ENCODE results near the gene STK16. TPM values are rescaled to one million over a fixed set of nuclear protein-coding genes. Genes with fewer than 3 reads are reported as not detected.
A peak's percentile ranks its signal among the peaks of the same experiment; 100 is the strongest.

STK16 gene
- total and polyA plus RNA-seq, 2 of the 13 experiments (the other 11 are each of a cell fraction or from before 2014, with no cell fraction given): 28.0 to 50.9 TPM

DNA sequence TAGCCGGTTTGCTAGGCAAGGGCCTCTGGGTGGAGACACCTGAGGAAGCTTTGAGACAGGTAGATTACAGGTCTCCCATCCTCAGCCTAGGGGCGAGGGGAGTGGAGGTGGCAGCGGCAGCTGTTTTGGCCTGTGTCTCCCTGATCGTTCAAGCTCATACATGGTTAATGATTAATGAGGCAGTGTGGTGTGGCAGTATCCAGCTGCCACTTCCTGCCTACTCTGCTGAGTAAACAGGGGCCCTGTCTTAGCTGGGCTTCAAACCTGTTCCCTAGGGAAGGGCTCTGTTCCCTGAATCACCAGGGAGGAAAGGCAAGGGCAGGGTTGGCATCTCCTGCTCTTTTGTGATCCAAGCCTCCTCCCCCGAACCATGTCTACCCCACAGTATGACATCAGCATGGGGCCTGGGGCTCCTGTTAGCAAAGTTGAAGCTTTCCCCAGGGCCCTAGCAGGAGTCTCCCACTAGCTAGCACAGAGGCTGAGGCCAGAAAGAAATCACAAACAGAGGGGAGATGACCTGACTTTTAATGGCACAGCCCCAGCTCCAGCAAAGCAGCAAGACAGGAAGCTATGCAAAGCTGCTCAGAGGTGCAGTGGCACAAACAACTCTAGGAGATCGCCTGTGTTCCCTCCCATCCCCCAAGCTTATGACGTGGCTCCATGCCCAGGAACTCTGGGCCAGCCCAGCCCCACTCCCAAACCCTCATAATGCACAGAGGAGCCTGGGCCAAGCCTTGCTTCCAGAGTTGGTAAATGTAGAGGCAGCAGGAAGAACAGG, 4.1 kb downstream of the STK16 start (continued):
- TF ChIP-seq ZNF20 (CRISPR knock-in tag; IDR thresholded peaks at IDR 0.05) (no peak), KLF16 (CRISPR knock-in tag; IDR thresholded peaks at IDR 0.05) (peak in 1 of 2 experiments; percentile 55; a peak in 1 of 4 replicates), KLF13 (CRISPR knock-in tag; IDR thresholded peaks at IDR 0.05) (no peak), SAP130 (CRISPR knock-in tag; IDR thresholded peaks at IDR 0.05; ENCODE audit: low read depth) (peak; percentile 96), TBX3 (IDR thresholded peaks at IDR 0.05; ENCODE audit: borderline replicate concordance) (no peak), DPF2 (CRISPR knock-in tag; IDR thresholded peaks at IDR 0.05; ENCODE audit: borderline replicate concordance, low read depth) (peak; percentile 68; the same call in 1 of the 2 replicates), ZNF543 (CRISPR knock-in tag; IDR thresholded peaks at IDR 0.05) (no peak; the same call in 1 of the 2 replicates), ZNF530 (CRISPR knock-in tag; IDR thresholded peaks at IDR 0.05; ENCODE audit: low read depth) (no peak), NBN (conservative IDR thresholded peaks at IDR 0.05) (no peak), ZNF562 (CRISPR knock-in tag; IDR thresholded peaks at IDR 0.05; ENCODE audit: borderline replicate concordance) (no peak), ZNF317 (CRISPR knock-in tag; IDR thresholded peaks at IDR 0.05) (no peak), FOXJ3 (CRISPR knock-in tag; IDR thresholded peaks at IDR 0.05; ENCODE audit: borderline replicate concordance) (peak; percentile 87), MYNN (CRISPR knock-in tag; IDR thresholded peaks at IDR 0.05; ENCODE audit: low read depth) (0 out of 2 replicates have a peak, but pooled peaks have one; percentile 45), FOXP1 (IDR thresholded peaks at IDR 0.05) (no peak), FOXP1 (CRISPR knock-in tag; IDR thresholded peaks at IDR 0.05) (peak; percentile 82), ZNF12 (CRISPR knock-in tag; IDR thresholded peaks at IDR 0.05) (peak; percentile 17; the same call in 1 of the 2 replicates), ZNF557 (CRISPR knock-in tag; IDR thresholded peaks at IDR 0.05) (no peak), ADNP (CRISPR knock-in tag; IDR thresholded peaks at IDR 0.05) (no peak), ATF7 (IDR thresholded peaks at IDR 0.05) (no peak), ATF7 (CRISPR knock-in tag; IDR thresholded peaks at IDR 0.05) (peak; percentile 73; the same call in 1 of the 2 replicates), GZF1 (CRISPR knock-in tag; IDR thresholded peaks at IDR 0.05) (peak; percentile 78; the same call in 1 of the 2 replicates), ZBTB20 (CRISPR knock-in tag; IDR thresholded peaks at IDR 0.05; ENCODE audit: borderline replicate concordance, low read depth) (peak; percentile 93), SP2 (CRISPR knock-in tag; IDR thresholded peaks at IDR 0.05) (no peak), KLF15 (CRISPR knock-in tag; IDR thresholded peaks at IDR 0.05; ENCODE audit: borderline replicate concordance) (no peak), ZSCAN25 (CRISPR knock-in tag; IDR thresholded peaks at IDR 0.05) (peak; percentile 53; the same call in 1 of the 2 replicates)
- TF ChIP-seq, protein P1, sequence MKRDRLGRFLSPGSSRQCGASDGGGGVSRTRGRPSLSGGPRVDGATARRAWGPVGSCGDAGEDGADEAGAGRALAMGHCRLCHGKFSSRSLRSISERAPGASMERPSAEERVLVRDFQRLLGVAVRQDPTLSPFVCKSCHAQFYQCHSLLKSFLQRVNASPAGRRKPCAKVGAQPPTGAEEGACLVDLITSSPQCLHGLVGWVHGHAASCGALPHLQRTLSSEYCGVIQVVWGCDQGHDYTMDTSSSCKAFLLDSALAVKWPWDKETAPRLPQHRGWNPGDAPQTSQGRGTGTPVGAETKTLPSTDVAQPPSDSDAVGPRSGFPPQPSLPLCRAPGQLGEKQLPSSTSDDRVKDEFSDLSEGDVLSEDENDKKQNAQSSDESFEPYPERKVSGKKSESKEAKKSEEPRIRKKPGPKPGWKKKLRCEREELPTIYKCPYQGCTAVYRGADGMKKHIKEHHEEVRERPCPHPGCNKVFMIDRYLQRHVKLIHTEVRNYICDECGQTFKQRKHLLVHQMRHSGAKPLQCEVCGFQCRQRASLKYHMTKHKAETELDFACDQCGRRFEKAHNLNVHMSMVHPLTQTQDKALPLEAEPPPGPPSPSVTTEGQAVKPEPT (CRISPR knock-in tag; IDR thresholded peaks at IDR 0.05; ENCODE audit: low read depth): peak; percentile 37; the same call in 1 of the 2 replicates
- TF ChIP-seq, protein P2, sequence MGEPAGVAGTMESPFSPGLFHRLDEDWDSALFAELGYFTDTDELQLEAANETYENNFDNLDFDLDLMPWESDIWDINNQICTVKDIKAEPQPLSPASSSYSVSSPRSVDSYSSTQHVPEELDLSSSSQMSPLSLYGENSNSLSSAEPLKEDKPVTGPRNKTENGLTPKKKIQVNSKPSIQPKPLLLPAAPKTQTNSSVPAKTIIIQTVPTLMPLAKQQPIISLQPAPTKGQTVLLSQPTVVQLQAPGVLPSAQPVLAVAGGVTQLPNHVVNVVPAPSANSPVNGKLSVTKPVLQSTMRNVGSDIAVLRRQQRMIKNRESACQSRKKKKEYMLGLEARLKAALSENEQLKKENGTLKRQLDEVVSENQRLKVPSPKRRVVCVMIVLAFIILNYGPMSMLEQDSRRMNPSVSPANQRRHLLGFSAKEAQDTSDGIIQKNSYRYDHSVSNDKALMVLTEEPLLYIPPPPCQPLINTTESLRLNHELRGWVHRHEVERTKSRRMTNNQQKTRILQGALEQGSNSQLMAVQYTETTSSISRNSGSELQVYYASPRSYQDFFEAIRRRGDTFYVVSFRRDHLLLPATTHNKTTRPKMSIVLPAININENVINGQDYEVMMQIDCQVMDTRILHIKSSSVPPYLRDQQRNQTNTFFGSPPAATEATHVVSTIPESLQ (CRISPR knock-in tag; conservative IDR thresholded peaks at IDR 0.05): no peak
- TF ChIP-seq, protein P3, sequence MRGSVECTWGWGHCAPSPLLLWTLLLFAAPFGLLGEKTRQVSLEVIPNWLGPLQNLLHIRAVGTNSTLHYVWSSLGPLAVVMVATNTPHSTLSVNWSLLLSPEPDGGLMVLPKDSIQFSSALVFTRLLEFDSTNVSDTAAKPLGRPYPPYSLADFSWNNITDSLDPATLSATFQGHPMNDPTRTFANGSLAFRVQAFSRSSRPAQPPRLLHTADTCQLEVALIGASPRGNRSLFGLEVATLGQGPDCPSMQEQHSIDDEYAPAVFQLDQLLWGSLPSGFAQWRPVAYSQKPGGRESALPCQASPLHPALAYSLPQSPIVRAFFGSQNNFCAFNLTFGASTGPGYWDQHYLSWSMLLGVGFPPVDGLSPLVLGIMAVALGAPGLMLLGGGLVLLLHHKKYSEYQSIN (CRISPR knock-in tag; IDR thresholded peaks at IDR 0.05; ENCODE audit: borderline replicate concordance): no peak
